ENCODE measurements around the gene BRK1.
"Not testable (repeated sequence)": the region's sequence is repeated elsewhere in the genome, so short reads cannot be mapped to it uniquely, and the experiment has no call there.

BRK1 gene

DNA sequence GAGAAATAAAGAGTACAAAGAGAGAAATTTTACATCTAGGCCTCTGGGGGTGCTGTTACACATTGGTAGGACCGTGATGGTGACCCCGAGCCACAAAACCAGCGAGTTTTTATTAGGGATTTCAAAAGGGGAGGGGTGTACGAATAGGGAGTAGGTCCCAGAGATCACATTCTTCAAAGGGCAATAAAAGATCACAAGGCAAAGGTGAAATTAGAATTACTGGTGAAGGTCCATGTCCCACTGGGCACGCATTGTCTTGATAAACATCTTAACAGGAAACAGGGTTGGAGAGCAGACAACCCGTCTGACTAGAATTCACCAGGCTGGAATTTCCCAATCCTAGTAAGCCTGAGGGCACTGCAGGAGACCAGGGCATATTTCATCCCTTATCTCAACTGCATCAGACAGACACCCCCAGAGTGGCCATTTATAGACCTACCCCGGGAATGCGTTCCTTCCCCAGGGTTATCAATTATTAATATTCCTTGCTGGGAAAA, 53.6 kb downstream of the BRK1 start:
- Histone ChIP-seq H3K27ac (no peak overlapping the region), H3K4me2 (no peak overlapping the region), H2AFZ (ENCODE audit: low read depth) (no peak overlapping the region), H3K9ac (no peak overlapping the region), H3K36me3 (ENCODE audit: insufficient read depth) (no peaks in the 10 kb centered on the region), H3K27me3 (ENCODE audit: insufficient read depth, low read depth) (no peaks in the 10 kb centered on the region), H3K4me1 (ENCODE audit: low read depth, poor library complexity, severe bottlenecking) (no peaks in the 10 kb centered on the region), H3K79me2 (ENCODE audit: insufficient read depth, low read depth) (no peaks in the 10 kb centered on the region), H3K4me3 (IDR thresholded peaks at IDR 0.05; ENCODE audit: insufficient read depth, low read depth, low read length) (no peak overlapping the region), H4K20me1 (ENCODE audit: insufficient read depth) (no peaks in the 10 kb centered on the region)
- TF ChIP-seq, protein P1, sequence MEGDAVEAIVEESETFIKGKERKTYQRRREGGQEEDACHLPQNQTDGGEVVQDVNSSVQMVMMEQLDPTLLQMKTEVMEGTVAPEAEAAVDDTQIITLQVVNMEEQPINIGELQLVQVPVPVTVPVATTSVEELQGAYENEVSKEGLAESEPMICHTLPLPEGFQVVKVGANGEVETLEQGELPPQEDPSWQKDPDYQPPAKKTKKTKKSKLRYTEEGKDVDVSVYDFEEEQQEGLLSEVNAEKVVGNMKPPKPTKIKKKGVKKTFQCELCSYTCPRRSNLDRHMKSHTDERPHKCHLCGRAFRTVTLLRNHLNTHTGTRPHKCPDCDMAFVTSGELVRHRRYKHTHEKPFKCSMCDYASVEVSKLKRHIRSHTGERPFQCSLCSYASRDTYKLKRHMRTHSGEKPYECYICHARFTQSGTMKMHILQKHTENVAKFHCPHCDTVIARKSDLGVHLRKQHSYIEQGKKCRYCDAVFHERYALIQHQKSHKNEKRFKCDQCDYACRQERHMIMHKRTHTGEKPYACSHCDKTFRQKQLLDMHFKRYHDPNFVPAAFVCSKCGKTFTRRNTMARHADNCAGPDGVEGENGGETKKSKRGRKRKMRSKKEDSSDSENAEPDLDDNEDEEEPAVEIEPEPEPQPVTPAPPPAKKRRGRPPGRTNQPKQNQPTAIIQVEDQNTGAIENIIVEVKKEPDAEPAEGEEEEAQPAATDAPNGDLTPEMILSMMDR (conservative IDR thresholded peaks at IDR 0.05; ENCODE audit: low read depth, low read length), result no peak

DNA sequence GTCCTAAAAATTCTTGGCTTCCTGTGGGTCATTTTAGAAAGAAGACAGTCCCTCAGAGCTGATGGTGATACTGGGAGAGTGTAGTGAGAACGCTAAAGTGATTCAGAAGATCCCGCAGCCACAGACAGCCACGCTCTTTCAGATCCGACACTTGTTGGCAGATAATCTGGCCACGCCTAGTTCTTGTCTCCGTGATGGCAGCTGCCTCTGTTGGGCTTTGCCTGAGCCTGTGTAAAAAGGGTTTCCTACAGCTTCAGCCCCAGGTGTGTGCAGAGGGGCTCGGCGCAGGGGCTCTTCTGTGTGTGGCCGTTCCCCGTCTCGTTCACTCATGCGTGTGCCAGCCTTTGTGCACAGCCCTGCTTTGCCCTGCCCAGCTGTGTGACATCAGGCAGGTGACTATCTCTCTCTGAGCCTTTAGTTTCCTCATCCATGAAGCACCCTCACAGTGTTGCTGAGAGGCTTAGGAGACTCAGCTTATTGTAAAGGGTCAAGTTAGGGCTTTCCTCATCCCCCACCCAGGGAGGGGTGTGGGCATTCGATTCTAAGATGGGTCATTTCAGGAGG, 55.5 kb downstream of the BRK1 start:
- H3K9ac ChIP-seq, result no peak overlapping the region
- TF ChIP-seq, protein P1 (conservative IDR thresholded peaks at IDR 0.05; ENCODE audit: low read depth, low read length), result no peak
- H2AFZ ChIP-seq (ENCODE audit: low read depth), result no peak overlapping the region
- no peak overlapping the region for H3K4me2 ChIP-seq
- H3K4me1 ChIP-seq (ENCODE audit: low read depth, poor library complexity, severe bottlenecking), result no peaks in the 10 kb centered on the region
- H3K27ac ChIP-seq, result no peak overlapping the region
- no peak overlapping the region for H3K4me3 ChIP-seq (IDR thresholded peaks at IDR 0.05; ENCODE audit: insufficient read depth, low read depth, low read length)
- no peaks in the 10 kb centered on the region for H3K36me3 ChIP-seq (ENCODE audit: insufficient read depth)
- no peaks in the 10 kb centered on the region for H3K79me2 ChIP-seq (ENCODE audit: insufficient read depth, low read depth)
- no peaks in the 10 kb centered on the region for H4K20me1 ChIP-seq (ENCODE audit: insufficient read depth)
- no peaks in the 10 kb centered on the region for H3K27me3 ChIP-seq (ENCODE audit: insufficient read depth, low read depth)

DNA sequence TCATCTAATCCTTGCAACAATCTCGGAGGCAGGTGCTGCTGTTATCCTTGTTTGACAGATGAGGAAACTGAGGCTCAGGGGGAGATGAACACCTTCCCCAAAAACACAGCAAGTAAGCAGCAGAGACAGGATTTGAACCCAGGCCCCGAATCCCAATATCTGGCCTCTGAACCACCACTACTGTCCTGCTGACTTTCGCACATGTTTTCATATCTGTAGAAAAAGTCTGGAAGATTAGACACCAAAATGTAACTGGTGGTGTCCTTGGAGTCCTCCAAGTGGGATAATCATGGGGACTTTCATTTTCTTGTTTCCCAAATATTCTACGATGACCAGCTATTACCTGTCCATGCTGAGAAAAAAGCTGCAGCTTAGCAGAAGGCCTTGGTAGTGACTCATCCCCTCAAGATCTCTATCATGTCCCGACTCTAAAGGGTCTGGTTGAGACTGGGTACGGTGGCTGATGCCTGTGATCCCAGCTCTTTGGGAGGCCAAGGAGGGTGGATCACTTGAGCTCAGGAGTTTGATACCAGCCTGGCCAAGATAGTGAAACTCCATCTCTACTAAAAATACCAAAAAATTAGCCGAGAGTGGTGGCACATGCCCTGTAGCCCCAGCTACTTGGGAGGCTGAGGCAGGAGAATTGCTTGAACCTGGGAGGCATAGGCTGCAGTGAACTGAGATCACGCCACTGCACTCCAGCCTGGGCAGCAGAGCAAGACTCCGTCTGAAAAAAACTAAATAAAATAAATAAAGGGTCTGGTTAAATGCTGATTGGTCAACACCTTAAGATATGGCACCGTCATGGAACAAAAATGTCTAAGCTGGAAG, 57.8 kb downstream of the BRK1 start:
- Histone ChIP-seq H3K4me3 (IDR thresholded peaks at IDR 0.05; ENCODE audit: insufficient read depth, low read depth, low read length) (no peak overlapping the region), H3K36me3 (ENCODE audit: insufficient read depth) (no peaks in the 10 kb centered on the region), H3K27ac (no peak overlapping the region)

DNA sequence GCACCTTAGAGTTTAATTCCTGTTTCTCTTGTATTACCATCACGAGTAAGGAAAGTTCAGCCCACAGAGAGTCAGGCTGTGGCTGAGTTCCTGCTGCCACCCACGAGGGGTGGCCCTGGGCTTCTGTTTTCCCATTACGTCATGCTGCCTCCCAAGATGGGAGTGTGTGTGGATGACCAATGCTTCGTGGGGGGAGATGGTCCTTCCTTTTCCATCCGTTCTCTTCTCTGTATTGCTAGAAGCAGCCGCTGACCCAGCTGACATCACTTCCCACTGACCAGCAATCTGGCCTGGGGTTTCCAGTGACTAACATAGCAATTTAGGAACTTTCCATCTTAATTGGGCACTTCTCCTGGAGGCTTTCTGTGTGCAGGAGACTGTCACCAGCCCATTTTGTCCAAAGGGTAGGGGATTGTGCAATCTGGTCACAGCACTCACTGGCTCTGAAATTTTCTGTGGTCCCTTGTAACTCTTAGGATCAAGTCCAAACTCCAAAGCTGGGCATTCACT, 58.5 kb downstream of the BRK1 start:
- Histone ChIP-seq H3K79me2 (ENCODE audit: insufficient read depth, low read depth) (no peaks in the 10 kb centered on the region), H3K27ac (no peak overlapping the region), H3K4me2 (no peak overlapping the region), H2AFZ (ENCODE audit: low read depth) (no peak overlapping the region), H3K4me3 (IDR thresholded peaks at IDR 0.05; ENCODE audit: insufficient read depth, low read depth, low read length) (no peak overlapping the region), H3K27me3 (ENCODE audit: insufficient read depth, low read depth) (no peaks in the 10 kb centered on the region), H3K9ac (no peak overlapping the region), H3K4me1 (ENCODE audit: low read depth, poor library complexity, severe bottlenecking) (no peaks in the 10 kb centered on the region), H3K36me3 (ENCODE audit: insufficient read depth) (no peaks in the 10 kb centered on the region), H4K20me1 (ENCODE audit: insufficient read depth) (no peaks in the 10 kb centered on the region)
- TF ChIP-seq, protein P1 (conservative IDR thresholded peaks at IDR 0.05; ENCODE audit: low read depth, low read length), result no peak

More for the DNA sequence above, 57.8 kb downstream of the BRK1 start:
- no peak overlapping the region for H2AFZ ChIP-seq (ENCODE audit: low read depth)
- H3K79me2 ChIP-seq (ENCODE audit: insufficient read depth, low read depth), result no peaks in the 10 kb centered on the region
- TF ChIP-seq, protein P1 (conservative IDR thresholded peaks at IDR 0.05; ENCODE audit: low read depth, low read length), result no peak
- H4K20me1 ChIP-seq (ENCODE audit: insufficient read depth), result no peaks in the 10 kb centered on the region
- no peak overlapping the region for H3K9ac ChIP-seq
- no peaks in the 10 kb centered on the region for H3K4me1 ChIP-seq (ENCODE audit: low read depth, poor library complexity, severe bottlenecking)
- H3K4me2 ChIP-seq, result no peak overlapping the region
- no peaks in the 10 kb centered on the region for H3K27me3 ChIP-seq (ENCODE audit: insufficient read depth, low read depth)

DNA sequence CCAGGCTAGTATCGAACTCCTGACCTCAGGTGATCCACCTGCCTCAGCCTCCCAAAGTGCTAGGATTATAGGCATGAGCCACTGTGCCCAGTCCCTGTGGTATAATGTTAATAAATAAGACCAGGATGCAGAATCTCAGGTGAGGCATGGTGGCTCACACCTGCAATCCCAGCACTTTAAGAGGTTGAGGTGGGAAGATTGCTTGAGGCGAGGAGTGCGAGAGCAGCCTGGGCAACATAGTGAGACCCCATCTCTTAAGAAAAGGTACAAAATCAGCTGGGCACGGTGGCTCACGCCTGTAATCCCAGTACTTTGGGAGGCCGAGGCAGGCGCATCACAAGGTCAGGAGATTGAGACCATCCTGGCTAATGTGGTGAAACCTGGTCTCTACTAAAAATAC, 59.9 kb downstream of the BRK1 start:
- H4K20me1 ChIP-seq (ENCODE audit: insufficient read depth); H3K4me3 ChIP-seq (IDR thresholded peaks at IDR 0.05; ENCODE audit: insufficient read depth, low read depth, low read length); H3K9ac ChIP-seq; H3K4me2 ChIP-seq; H3K79me2 ChIP-seq (ENCODE audit: insufficient read depth, low read depth); H3K27me3 ChIP-seq (ENCODE audit: insufficient read depth, low read depth); H2AFZ ChIP-seq (ENCODE audit: low read depth); H3K4me1 ChIP-seq (ENCODE audit: low read depth, poor library complexity, severe bottlenecking); H3K27ac ChIP-seq; H3K36me3 ChIP-seq (ENCODE audit: insufficient read depth): not testable (repeated sequence)

DNA sequence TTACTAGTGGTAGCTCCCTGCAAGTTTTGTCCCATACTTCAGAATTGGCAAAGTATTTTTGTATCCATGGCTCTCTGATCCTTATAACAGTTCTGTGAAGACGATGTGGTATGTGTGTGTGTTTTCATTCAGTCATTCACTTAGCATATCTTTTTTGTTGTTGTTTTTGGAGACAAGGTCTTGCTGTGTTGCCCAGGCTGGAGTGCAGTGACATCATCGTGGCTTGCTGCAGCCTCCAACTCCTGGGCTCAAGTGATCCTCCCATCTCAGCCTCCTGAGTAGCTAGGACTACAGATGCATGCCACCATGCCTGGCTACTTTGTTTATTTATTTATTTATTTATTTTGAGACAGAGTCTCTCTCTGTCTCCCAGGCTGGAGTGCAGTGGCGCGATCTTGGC, 60.7 kb downstream of the BRK1 start:
- H3K79me2 ChIP-seq (ENCODE audit: insufficient read depth, low read depth); H3K27me3 ChIP-seq (ENCODE audit: insufficient read depth, low read depth); H3K4me3 ChIP-seq (IDR thresholded peaks at IDR 0.05; ENCODE audit: insufficient read depth, low read depth, low read length); H3K4me2 ChIP-seq; H4K20me1 ChIP-seq (ENCODE audit: insufficient read depth); H3K27ac ChIP-seq; H3K9ac ChIP-seq; H3K4me1 ChIP-seq (ENCODE audit: low read depth, poor library complexity, severe bottlenecking); H2AFZ ChIP-seq (ENCODE audit: low read depth); H3K36me3 ChIP-seq (ENCODE audit: insufficient read depth): not testable (repeated sequence)

Data from KMS-11 (cell line).